ENCODE measurements around the gene GYS1.

Gene GYS1

GRCh38 chr19:48964205-48965039 lies 28.7 kb downstream of the GYS1 start:
- H3K4me3 ChIP-seq (ENCODE audit: control insufficient read depth, low read depth, low read length): peak overlapping the region; percentile 15
- DNase-seq (ENCODE audit: low read depth): peak; percentile 59
- no peak for TF ChIP-seq CTCF (conservative IDR thresholded peaks at IDR 0.05; ENCODE audit: control insufficient read depth, insufficient read depth, low read depth, low read length)

- DNase-seq (ENCODE audit: low read depth): peak; percentile 73
- no peak overlapping the region for H3K4me3 ChIP-seq (ENCODE audit: control insufficient read depth, low read depth, low read length)
- no peak for TF ChIP-seq CTCF (conservative IDR thresholded peaks at IDR 0.05; ENCODE audit: control insufficient read depth, insufficient read depth, low read depth, low read length)
These were observed 29.5 kb downstream of the GYS1 start for GRCh38 chr19:48963371-48964204.

- TF ChIP-seq CTCF (conservative IDR thresholded peaks at IDR 0.05; ENCODE audit: control insufficient read depth, insufficient read depth, low read depth, low read length): no peak
- no peak overlapping the region for H3K4me3 ChIP-seq (ENCODE audit: control insufficient read depth, low read depth, low read length)
- no peak for DNase-seq (ENCODE audit: low read depth)
These were observed 30.3 kb downstream of the GYS1 start for GRCh38 chr19:48962849-48963165.

GRCh38 chr19:48962029-48962848 lies 30.9 kb downstream of the GYS1 start:
- TF ChIP-seq CTCF (conservative IDR thresholded peaks at IDR 0.05; ENCODE audit: control insufficient read depth, insufficient read depth, low read depth, low read length): no peak
- no peak overlapping the region for H3K4me3 ChIP-seq (ENCODE audit: control insufficient read depth, low read depth, low read length)
- DNase-seq (ENCODE audit: low read depth): peak; percentile 31

- no peak for TF ChIP-seq CTCF (conservative IDR thresholded peaks at IDR 0.05; ENCODE audit: control insufficient read depth, insufficient read depth, low read depth, low read length)
- no peak overlapping the region for H3K4me3 ChIP-seq (ENCODE audit: control insufficient read depth, low read depth, low read length)
- no peak for DNase-seq (ENCODE audit: low read depth)
These were observed 31.5 kb downstream of the GYS1 start for GRCh38 chr19:48961673-48962028.

GRCh38 chr19:48961051-48961649 lies 32.0 kb downstream of the GYS1 start:
- H3K4me3 ChIP-seq (ENCODE audit: control insufficient read depth, low read depth, low read length): no peak overlapping the region
- peak; percentile 20 for DNase-seq (ENCODE audit: low read depth)
- TF ChIP-seq CTCF (conservative IDR thresholded peaks at IDR 0.05; ENCODE audit: control insufficient read depth, insufficient read depth, low read depth, low read length): no peak

All from fibroblast of mammary gland (primary cell).